HCEC 1CT (cell line): ENCODE data around the gene PAEP.

Source experiments
- DNase-seq: peaks from one replicate; pipeline ENCODE4 v3.0.0-alpha.2; 2017

PAEP gene

GRCh38 chr9:135604437-135605237 lies 43.1 kb downstream of the PAEP start:
- DNase-seq, result no peak

GRCh38 chr9:135605238-135605781 lies 43.8 kb downstream of the PAEP start:
- DNase-seq, result no peak

- DNase-seq, result no peak
These were observed 45.3 kb downstream of the PAEP start for GRCh38 chr9:135606885-135607259.

GRCh38 chr9:135607401-135608293 lies 46.1 kb downstream of the PAEP start:
- no peak for DNase-seq

- DNase-seq, result no peak
These were observed 46.9 kb downstream of the PAEP start for GRCh38 chr9:135608294-135608998.

- DNase-seq, result no peak
These were observed 47.4 kb downstream of the PAEP start for GRCh38 chr9:135608999-135609317.

- DNase-seq, result no peak
These were observed 47.9 kb downstream of the PAEP start for GRCh38 chr9:135609366-135609955.

GRCh38 chr9:135610290-135611141 lies 49.0 kb downstream of the PAEP start:
- DNase-seq, result no peak

GRCh38 chr9:135611142-135611874 lies 49.8 kb downstream of the PAEP start:
- no peak for DNase-seq

GRCh38 chr9:135611875-135612209 lies 50.3 kb downstream of the PAEP start:
- DNase-seq, result no peak

GRCh38 chr9:135612437-135612836 lies 50.9 kb downstream of the PAEP start:
- DNase-seq, result no peak

GRCh38 chr9:135612981-135613910 lies 51.7 kb downstream of the PAEP start:
- DNase-seq, result no peak

GRCh38 chr9:135613946-135614805 lies 52.6 kb downstream of the PAEP start:
- DNase-seq, result no peak

- no peak for DNase-seq
These were observed 53.5 kb downstream of the PAEP start for GRCh38 chr9:135614821-135615665.

- DNase-seq, result no peak
These were observed 54.4 kb downstream of the PAEP start for GRCh38 chr9:135615666-135616618.
